IMR-90 (cell line): Measurements from ENCODE around the gene HYDIN. TPM values are rescaled to one million over a fixed set of nuclear protein-coding genes. Genes with fewer than 3 reads are reported as not detected.

Source experiments
- ATAC-seq: fragments of 200-7000 bp; cut with Tn5 transposase; 2 replicates; pipeline ENCODE4 v1.9.1; 2020; ENCODE audit warnings: low read depth, mild to moderate bottlenecking, moderate library complexity
- BruUV-seq: library from RNA; stranded (reverse); fragments of 400-500 nt; replicated peaks from 2 replicates; lab custom pipeline; 2021; lab: Mats Ljungman, UMichigan
- CTCF ChIA-PET: fragments of 300-600 bp; formaldehyde crosslinking; extraction: SDS; loops from one replicate; lab custom pipeline; 2021; ENCODE audit warnings: antibody characterized with exemption; lab: Yijun Ruan, JAX
- POLR2A ChIA-PET: fragments of 300-600 bp; sonication (Branson Sonifier 250); formaldehyde crosslinking; loops from one replicate; lab custom pipeline; 2022; ENCODE audit warnings: antibody characterized with exemption; ENCODE audit not compliant: unreplicated experiment; lab: Charles Lee
- DNase-seq: peaks from one replicate; pipeline ENCODE4 v3.0.0; 2013
- H2AFZ ChIP-seq: replicated peaks from 2 replicates; pipeline ENCODE3; 2013; ENCODE audit warnings: low read length, mild to moderate bottlenecking; ENCODE audit not compliant: poor library complexity
- H2AK5ac ChIP-seq: 2 replicates; pipeline ENCODE4 v1.6.1; 2013; ENCODE audit warnings: low read depth, low read length, inconsistent platforms
- H2AK9ac ChIP-seq: replicated peaks from 2 replicates; pipeline ENCODE3; 2013; ENCODE audit warnings: mild to moderate bottlenecking, low read depth, low read length, moderate library complexity; ENCODE audit not compliant: poor library complexity
- H2BK120ac ChIP-seq: 2 replicates; pipeline ENCODE4 v1.6.1; 2013; ENCODE audit warnings: low read depth, low read length, inconsistent platforms
- H2BK15ac ChIP-seq: 3 replicates; pipeline ENCODE4 v1.6.1; 2013; ENCODE audit warnings: low read depth, low read length, inconsistent platforms
- H2BK20ac ChIP-seq: 2 replicates; pipeline ENCODE4 v1.6.1; 2013; ENCODE audit warnings: low read depth, mild to moderate bottlenecking, inconsistent platforms, low read length, moderate library complexity
- H2BK5ac ChIP-seq: 2 replicates; pipeline ENCODE4 v1.6.1; 2013; ENCODE audit warnings: mild to moderate bottlenecking, low read depth, low read length, inconsistent platforms; ENCODE audit not compliant: poor library complexity, severe bottlenecking
- H3K14ac ChIP-seq: replicated peaks from 2 replicates; pipeline ENCODE4 v1.6.1; 2013; ENCODE audit warnings: low read depth, low read length, inconsistent platforms
- H3K18ac ChIP-seq: 2 replicates; pipeline ENCODE4 v1.6.1; 2013; ENCODE audit warnings: low read depth, low read length, control low read depth
- H3K23ac ChIP-seq: 2 replicates; pipeline ENCODE4 v1.6.1; 2013; ENCODE audit warnings: low read depth, low read length, inconsistent platforms
- H3K27ac ChIP-seq: 2 replicates; pipeline ENCODE4 v1.5.1; 2013; ENCODE audit warnings: mild to moderate bottlenecking, control low read depth, low read length; ENCODE audit not compliant: insufficient read depth
- H3K27me3 ChIP-seq: 2 replicates; pipeline ENCODE4 v1.6.1; 2013; ENCODE audit warnings: low read length; ENCODE audit not compliant: control insufficient read depth, insufficient read depth
- H3K36me3 ChIP-seq: 2 replicates; pipeline ENCODE4 v1.6.1; 2013; ENCODE audit warnings: low read length, mixed read lengths; ENCODE audit not compliant: control insufficient read depth, insufficient read depth
- H3K4ac ChIP-seq: 2 replicates; pipeline ENCODE4 v1.6.1; 2013; ENCODE audit warnings: low read depth, low read length, inconsistent platforms
- H3K4me1 ChIP-seq: 2 replicates; pipeline ENCODE4 v1.6.1; 2013; ENCODE audit warnings: low read length, mixed read lengths; ENCODE audit not compliant: control insufficient read depth, insufficient read depth
- H3K4me2 ChIP-seq: 2 replicates; pipeline ENCODE4 v1.6.1; 2013; ENCODE audit warnings: low read depth, mild to moderate bottlenecking, control low read depth, low read length, moderate library complexity
- H3K4me3 ChIP-seq: 2 replicates; pipeline ENCODE4 v1.5.1; 2013; ENCODE audit warnings: low read depth, mild to moderate bottlenecking, control low read depth, low read length, moderate library complexity; ENCODE audit not compliant: insufficient read depth
- H3K56ac ChIP-seq: 2 replicates; pipeline ENCODE4 v1.6.1; 2013; ENCODE audit warnings: low read length, inconsistent platforms; ENCODE audit not compliant: insufficient read depth; ENCODE audit errors: extremely low read depth
- H3K79me1 ChIP-seq, 2 experiments: 2 replicates each; pipeline ENCODE4 v1.6.1; 2013; ENCODE audit warnings: low read length in 2 of 2, inconsistent platforms in 1 of 2, low read depth in 1 of 2
- H3K9ac ChIP-seq: 2 replicates; pipeline ENCODE4 v1.6.1; 2013; ENCODE audit warnings: low read depth, low read length, control low read depth
- H3K9me1 ChIP-seq: 2 replicates; pipeline ENCODE4 v1.6.1; 2013; ENCODE audit warnings: low read length, inconsistent platforms; ENCODE audit not compliant: insufficient read depth
- H3K9me3 ChIP-seq: 2 replicates; pipeline ENCODE4 v1.6.1; 2013; ENCODE audit warnings: low read length; ENCODE audit not compliant: control insufficient read depth, insufficient read depth
- H4K20me1 ChIP-seq: 2 replicates; pipeline ENCODE4 v1.6.1; 2013; ENCODE audit warnings: low read length, inconsistent platforms; ENCODE audit not compliant: insufficient read depth
- H4K5ac ChIP-seq: 2 replicates; pipeline ENCODE4 v1.6.1; 2013; ENCODE audit warnings: mild to moderate bottlenecking, low read depth, low read length, control low read depth
- H4K8ac ChIP-seq, 2 experiments: 2 replicates each; pipeline ENCODE4 v1.6.1; 2013; ENCODE audit warnings: low read depth in 2 of 2, low read length in 2 of 2, control low read depth in 1 of 2, inconsistent platforms in 1 of 2
- H4K91ac ChIP-seq: 2 replicates; pipeline ENCODE4 v1.6.1; 2013; ENCODE audit warnings: low read depth, low read length, inconsistent platforms; ENCODE audit not compliant: insufficient read depth
- BHLHE40 ChIP-seq: fragments of 150-350 bp; IDR thresholded peaks from 2 replicates; pipeline ENCODE4 v1.6.1; 2016; ENCODE audit warnings: mild to moderate bottlenecking, low read depth, low read length
- CHD1 ChIP-seq: IDR thresholded peaks from 2 replicates; pipeline ENCODE4 v1.6.1; 2012; ENCODE audit warnings: low read depth, low read length, improper control_type of control experiment
- NFE2L2 ChIP-seq: fragments of 150-350 bp; IDR thresholded peaks from 2 replicates; pipeline ENCODE4 v1.6.1; 2016; ENCODE audit warnings: low read depth, mild to moderate bottlenecking, low read length
- POLR2A ChIP-seq: IDR thresholded peaks from 2 replicates; pipeline ENCODE4 v1.6.1; 2012; ENCODE audit warnings: mild to moderate bottlenecking, low read depth, low read length
- WGBS, 2 experiments: methylation state at CpG; one replicate each; pipeline versions ENCODE4 v1.1.5 to v1.1.7; 2013; ENCODE audit warnings: missing lambda C conversion rate in 2 of 2; ENCODE audit not compliant: insufficient read length in 1 of 2; ENCODE audit errors: extremely low coverage in 2 of 2; 5-methylcytosine and 5-hydroxymethylcytosine counted together
- dilution Hi-C: fragments of 300-500 bp; cut with HindIII; formaldehyde crosslinking; loops from one replicate; pipeline ENCODE4 v1.14.3; 2018; ENCODE audit warnings: low sequenced_read_pairs; ENCODE audit not compliant: unreplicated experiment
- in situ Hi-C: fragments of 300-500 bp; cut with MboI; formaldehyde crosslinking; loops from 3 replicates; pipeline ENCODE4 v1.14.3; 2019; ENCODE audit warnings: low sequenced_read_pairs, inconsistent platforms, mixed read lengths
- intact Hi-C: fragments of 100-400 bp; cut with micrococcal nuclease; formaldehyde crosslinking; loops from 2 replicates; pipeline ENCODE4 v1.10.0; 2022
- polyA plus RNA-seq, 3 experiments: library from polyadenylated mRNA; depleted of rRNA; stranded (reverse); fragments of >200 nt; gene quantifications; 2 replicates each; pipeline ENCODE4 v1.2.3, GENCODE V29; 2012; ENCODE audit warnings: low replicate concordance in 1 of 3
- total RNA-seq: library from RNA; depleted of rRNA; stranded (reverse); fragments of >200 nt; gene quantifications from 2 replicates; pipeline ENCODE4 v1.2.3, GENCODE V29; 2012

Gene HYDIN
- total and polyA plus RNA-seq, 2 of the 4 experiments (the other 2 are of a cell fraction), result 0.18 to 0.27 TPM

GRCh38 chr16:70769131-70769530 is 461.4 kb downstream of the HYDIN start:
- H3K79me1 ChIP-seq, result peaks cover 0 to 19% of the 10 kb centered on the region in 2 experiments; a peak in 1 of 4 replicates
- H3K14ac ChIP-seq, result no peak overlapping the region
- in situ Hi-C loops (loop anchor here (5.0 kb wide), 1 partner anchor 87 kb away; no protein-coding TSS in a partner anchor), intact Hi-C loops (no loop called here), dilution Hi-C loops (loop anchor here (10.0 kb wide), 1 partner anchor 94 kb away; no protein-coding TSS in a partner anchor)
- H3K4me3 ChIP-seq, result no peak overlapping the region
- no TSS peak for BruUV-seq
- peaks cover 7% of the 10 kb centered on the region for H3K9me1 ChIP-seq
- H2AK9ac ChIP-seq, result peak overlapping the region; percentile 75
- no peak for DNase-seq
- H2BK120ac ChIP-seq, result no peak overlapping the region
- no peak overlapping the region for H3K18ac ChIP-seq
- H3K56ac ChIP-seq, result no peak overlapping the region
- H3K4me1 ChIP-seq, result peaks cover 7% of the 10 kb centered on the region
- no peak overlapping the region for H3K4me2 ChIP-seq
- no peak overlapping the region for H2BK20ac ChIP-seq
- H3K9me3 ChIP-seq, result no peaks in the 10 kb centered on the region
- no peaks in the 10 kb centered on the region for H3K27me3 ChIP-seq
- H3K36me3 ChIP-seq, result peaks cover 26% of the 10 kb centered on the region
- POLR2A ChIA-PET, result no interaction called here
- no peak overlapping the region for H3K9ac ChIP-seq
- no peak overlapping the region for H4K91ac ChIP-seq
- TF ChIP-seq NFE2L2, result no peak
- TF ChIP-seq BHLHE40, result no peak
- no peak for TF ChIP-seq CHD1
- no peak for TF ChIP-seq POLR2A
- ATAC-seq, result no peak
- H4K8ac ChIP-seq, result no peak overlapping the region
- WGBS, 2 experiments, result 97% methylated on average over 5 of the region's 8 CpGs; no CpG with 5 or more reads in 1 of the 2 experiments
- peak overlapping the region; percentile 15; the same call in 1 of the 2 replicates for H3K4ac ChIP-seq
- peak overlapping the region; percentile 35 for H2AK5ac ChIP-seq
- H2BK15ac ChIP-seq, result no peak overlapping the region
- no peak overlapping the region for H2BK5ac ChIP-seq
- H4K5ac ChIP-seq, result no peak overlapping the region
- CTCF ChIA-PET, result no interaction called here
- H3K27ac ChIP-seq, result no peak overlapping the region
- H4K20me1 ChIP-seq, result no peaks in the 10 kb centered on the region; the same call in 1 of the 2 replicates
- no peak overlapping the region for H2AFZ ChIP-seq
- H3K23ac ChIP-seq, result no peak overlapping the region
